B cell (primary cell): Measurements from ENCODE around the gene NT5DC3. TPM values are rescaled to one million over a fixed set of nuclear protein-coding genes. Genes with fewer than 3 reads are reported as not detected.

ENCODE experiments used
- ATAC-seq: fragments of 200-7000 bp; cut with Tn5 transposase; one replicate; pipeline ENCODE4 v1.10.0; 2021; ENCODE audit warnings: low read depth, mild to moderate bottlenecking, moderate number of reproducible peaks, moderate library complexity
- CTCF ChIA-PET: fragments of 350-600 bp; sonication (Branson Sonifier 250); formaldehyde crosslinking; loops from one replicate; lab custom pipeline; 2021; ENCODE audit warnings: antibody characterized with exemption, inconsistent platforms; lab: Charles Lee
- POLR2A ChIA-PET: fragments of 350-600 bp; sonication (Branson Sonifier 250); formaldehyde crosslinking; loops from one replicate; lab custom pipeline; 2021; ENCODE audit warnings: antibody characterized with exemption; lab: Charles Lee
- DNase-seq: peaks from one replicate; pipeline ENCODE4 v3.0.0; 2013
- H2AFZ ChIP-seq: 2 replicates; pipeline ENCODE4 v1.6.1; 2012; ENCODE audit warnings: mild to moderate bottlenecking, low read depth, low read length; ENCODE audit not compliant: insufficient read depth, poor library complexity, severe bottlenecking
- H3K27ac ChIP-seq, 2 donors: 1 replicate in 1 of 2; 2 replicates in 1 of 2; pipeline ENCODE4 v1.5.1; 2012 to 2013; ENCODE audit warnings: low read length in 2 of 2, mild to moderate bottlenecking in 2 of 2, moderate library complexity in 1 of 2
- H3K27me3 ChIP-seq, 4 experiments: fragments of 200-600 bp in 1 of 4; sonication (generic) in 1 of 4; replicated peaks in 1 of 4; 1 replicate in 2 of 4; 2 replicates in 2 of 4; pipeline versions ENCODE4 v1.6.1 to v1.7.0; 2013 to 2016; ENCODE audit warnings: low read length in 3 of 4, mild to moderate bottlenecking in 2 of 4, mixed read lengths in 1 of 4, moderate library complexity in 1 of 4; ENCODE audit not compliant: insufficient read depth in 4 of 4, control insufficient read depth in 3 of 4; ENCODE audit errors: control extremely low read depth in 1 of 4
- H3K36me3 ChIP-seq, 2 experiments: replicated peaks in 1 of 2; 1 replicate in 1 of 2; 2 replicates in 1 of 2; pipeline versions ENCODE4 v1.6.1 to v1.7.1; 2013; ENCODE audit warnings: low read length in 1 of 2; ENCODE audit not compliant: insufficient read depth in 2 of 2, control insufficient read depth in 1 of 2; ENCODE audit errors: control extremely low read depth in 1 of 2, extremely low read depth in 1 of 2
- H3K4me1 ChIP-seq, 2 donors: fragments of 200-600 bp in 1 of 2; sonication (generic) in 1 of 2; 1 replicate in 1 of 2; 2 replicates in 1 of 2; pipeline versions ENCODE4 v1.5.1 to v1.6.1; 2013 to 2017; ENCODE audit warnings: low read length in 2 of 2; ENCODE audit not compliant: control insufficient read depth in 2 of 2, insufficient read depth in 2 of 2
- H3K4me2 ChIP-seq: replicated peaks from 2 replicates; pipeline ENCODE3; 2012; ENCODE audit warnings: mild to moderate bottlenecking, low read depth, low read length; ENCODE audit not compliant: poor library complexity, severe bottlenecking
- H3K4me3 ChIP-seq, 5 experiments: fragments of 200-600 bp in 1 of 5; sonication (generic) in 1 of 5; 1 replicate in 3 of 5; 2 replicates in 2 of 5; pipeline versions ENCODE4 v1.5.1 to v1.7.0; 2011 to 2016; ENCODE audit warnings: low read length in 4 of 5, mild to moderate bottlenecking in 4 of 5, low read depth in 2 of 5, control low read depth in 1 of 5, moderate library complexity in 1 of 5; ENCODE audit not compliant: insufficient read depth in 1 of 5; ENCODE audit errors: control extremely low read depth in 1 of 5, extremely low read depth in 1 of 5
- H3K79me2 ChIP-seq: fragments of 200-600 bp; sonication (generic); one replicate; pipeline ENCODE4 v1.6.0; 2016; ENCODE audit warnings: low read length; ENCODE audit not compliant: control insufficient read depth, insufficient read depth
- H3K9ac ChIP-seq: fragments of 200-600 bp; sonication (generic); 2 replicates; pipeline ENCODE4 v1.6.1; 2017; ENCODE audit warnings: mild to moderate bottlenecking, low read length, moderate library complexity
- H3K9me3 ChIP-seq, 3 donors: one replicate each; pipeline versions ENCODE4 v1.6.1 to v1.7.1; 2013; ENCODE audit warnings: low read length in 2 of 3; ENCODE audit not compliant: control insufficient read depth in 2 of 3, insufficient read depth in 1 of 3; ENCODE audit errors: control extremely low read depth in 1 of 3
- H4K20me1 ChIP-seq: 2 replicates; pipeline ENCODE4 v1.6.0; 2012; ENCODE audit warnings: mild to moderate bottlenecking, low read length; ENCODE audit not compliant: insufficient read depth, control insufficient read depth, poor library complexity, severe bottlenecking
- H3K27ac Mint-ChIP-seq: one replicate; pipeline ENCODE4 v1.8.0; 2021; ENCODE audit warnings: mixed read lengths
- H3K27me3 Mint-ChIP-seq: one replicate; pipeline ENCODE4 v1.8.0; 2021; ENCODE audit warnings: mixed read lengths
- H3K4me1 Mint-ChIP-seq: one replicate; pipeline ENCODE4 v1.8.0; 2021; ENCODE audit warnings: mixed read lengths
- H3K4me3 Mint-ChIP-seq: one replicate; pipeline ENCODE4 v1.8.0; 2021; ENCODE audit warnings: mixed read lengths
- H3K9me3 Mint-ChIP-seq: one replicate; pipeline ENCODE4 v1.8.0; 2022; ENCODE audit warnings: mixed read lengths; ENCODE audit not compliant: insufficient read depth
- CTCF ChIP-seq: fragments of 200-600 bp; IDR thresholded peaks from one replicate; pipeline ENCODE4 v1.8.0; 2022; ENCODE audit warnings: antibody characterized with exemption, mild to moderate bottlenecking
- EZH2 ChIP-seq: IDR thresholded peaks from 2 replicates; pipeline ENCODE4 v1.6.1; 2012; ENCODE audit warnings: borderline replicate concordance, low read depth, mild to moderate bottlenecking, moderate library complexity, low read length; ENCODE audit not compliant: insufficient read depth, poor library complexity, severe bottlenecking
- WGBS: methylation state at CpG from one replicate; pipeline ENCODE4 v1.1.5; 2013; ENCODE audit warnings: missing lambda C conversion rate; ENCODE audit not compliant: insufficient coverage; 5-methylcytosine and 5-hydroxymethylcytosine counted together
- intact Hi-C: fragments of 100-400 bp; cut with micrococcal nuclease; formaldehyde crosslinking; loops from one replicate; pipeline ENCODE4 v1.10.0; 2022
- polyA plus RNA-seq: library from polyadenylated mRNA; depleted of rRNA; stranded (reverse); fragments of >200 nt; gene quantifications from 2 replicates; pipeline ENCODE4 v1.2.3, GENCODE V29; 2012
- total RNA-seq, 2 donors: library from RNA; stranded (reverse); fragments of 120-200 nt in 1 of 2; gene quantifications; 1 replicate in 1 of 2; 2 replicates in 1 of 2; pipeline versions ENCODE4 v1.2.3 to v1.2.4, GENCODE V29; 2013 to 2022

NT5DC3 gene
- total and polyA plus RNA-seq, 2 donors (not counting 1 experiment from before 2014, with no cell fraction given), result 4.4 to 10.6 TPM

GRCh38 chr12:103731539-103731938, 109.5 kb downstream of the NT5DC3 start:
- TF ChIP-seq CTCF (no peak), EZH2 (no peak)
- Mint-ChIP-seq H3K27ac (no peak overlapping the region), H3K27me3 (peaks cover 10% of the 10 kb centered on the region), H3K4me1 (no peaks in the 10 kb centered on the region), H3K9me3 (peaks cover 5% of the 10 kb centered on the region), H3K4me3 (no peak overlapping the region)
- no peak overlapping the region for H3K4me3 ChIP-seq
- H3K4me2 ChIP-seq, result no peak overlapping the region
- no peak overlapping the region for H2AFZ ChIP-seq
- H3K9me3 ChIP-seq, result peaks cover 0 to 9% (median 6%) of the 10 kb centered on the region in 3 donors
- H3K9ac ChIP-seq, result no peak overlapping the region
- H3K79me2 ChIP-seq, result no peaks in the 10 kb centered on the region
- ChIA-PET CTCF (no interaction called here), POLR2A (no interaction called here)
- no peak for ATAC-seq
- no peak overlapping the region for H3K27ac ChIP-seq
- H3K4me1 ChIP-seq, result no peaks in the 10 kb centered on the region
- H4K20me1 ChIP-seq, result no peaks in the 10 kb centered on the region
- intact Hi-C loops, result no loop called here
- no peaks in the 10 kb centered on the region for H3K36me3 ChIP-seq
- H3K27me3 ChIP-seq, result peaks cover 0 to 3% (median under 1%) of the 10 kb centered on the region in 4 experiments
- whole genome bisulfite sequencing, result no CpG with 5 or more reads among the region's 1 CpG
- no peak for DNase-seq

GRCh38 chr12:103729499-103729898, 111.5 kb downstream of the NT5DC3 start:
- TF ChIP-seq CTCF (no peak), EZH2 (no peak)
- no peak overlapping the region for H3K27ac ChIP-seq
- CTCF ChIA-PET, result no interaction called here
- Mint-ChIP-seq H3K4me1 (no peaks in the 10 kb centered on the region), H3K27ac (no peak overlapping the region), H3K9me3 (peaks cover 5% of the 10 kb centered on the region), H3K4me3 (no peak overlapping the region), H3K27me3 (peaks cover 7% of the 10 kb centered on the region)
- no peak overlapping the region for H3K9ac ChIP-seq
- no peaks in the 10 kb centered on the region for H3K79me2 ChIP-seq
- H3K9me3 ChIP-seq, result peaks cover 0 to 9% (median 6%) of the 10 kb centered on the region in 3 donors
- POLR2A ChIA-PET, result no interaction called here
- DNase-seq (no peak), ATAC-seq (no peak)
- H4K20me1 ChIP-seq, result no peaks in the 10 kb centered on the region
- WGBS, result no CpG with 5 or more reads among the region's 1 CpG
- H3K4me1 ChIP-seq, result no peaks in the 10 kb centered on the region
- intact Hi-C loops, result no loop called here
- no peak overlapping the region for H3K4me3 ChIP-seq
- no peaks in the 10 kb centered on the region for H3K36me3 ChIP-seq
- no peak overlapping the region for H3K4me2 ChIP-seq
- H2AFZ ChIP-seq, result no peak overlapping the region
- peaks cover 0 to 3% (median 0%) of the 10 kb centered on the region in 4 experiments for H3K27me3 ChIP-seq
